Stomach (tissue), 4 donors: ENCODE measurements around the gene COA1.

Experiments
- EP300 ChIP-seq: sonication (generic); formaldehyde crosslinking; IDR thresholded peaks from one replicate; pipeline ENCODE4 v1.6.1; 2017; ENCODE audit warnings: antibody characterized with exemption
- POLR2A ChIP-seq, 4 donors: fragments of 450-650 bp; IDR thresholded peaks; one replicate each; pipeline ENCODE4 v1.6.1; 2016; ENCODE audit warnings: antibody characterized with exemption in 4 of 4, control low read depth in 2 of 4, mild to moderate bottlenecking in 1 of 4, moderate library complexity in 1 of 4
- POLR2AphosphoS5 ChIP-seq, 3 donors: sonication (generic); formaldehyde crosslinking; IDR thresholded peaks; one replicate each; pipeline ENCODE4 v1.6.1; 2016; ENCODE audit warnings: antibody characterized with exemption in 3 of 3
- TF ChIP-seq, protein P1 (sequence below), 7 experiments: fragments of 450-650 bp in 4 of 7; fragments of 200-600 bp in 3 of 7; sonication (generic) in 3 of 7; IDR thresholded peaks; one replicate each; pipeline ENCODE4 v1.5.1; 2016 to 2019; ENCODE audit warnings: antibody characterized with exemption in 7 of 7, control low read depth in 2 of 7, mild to moderate bottlenecking in 1 of 7

DNA sequence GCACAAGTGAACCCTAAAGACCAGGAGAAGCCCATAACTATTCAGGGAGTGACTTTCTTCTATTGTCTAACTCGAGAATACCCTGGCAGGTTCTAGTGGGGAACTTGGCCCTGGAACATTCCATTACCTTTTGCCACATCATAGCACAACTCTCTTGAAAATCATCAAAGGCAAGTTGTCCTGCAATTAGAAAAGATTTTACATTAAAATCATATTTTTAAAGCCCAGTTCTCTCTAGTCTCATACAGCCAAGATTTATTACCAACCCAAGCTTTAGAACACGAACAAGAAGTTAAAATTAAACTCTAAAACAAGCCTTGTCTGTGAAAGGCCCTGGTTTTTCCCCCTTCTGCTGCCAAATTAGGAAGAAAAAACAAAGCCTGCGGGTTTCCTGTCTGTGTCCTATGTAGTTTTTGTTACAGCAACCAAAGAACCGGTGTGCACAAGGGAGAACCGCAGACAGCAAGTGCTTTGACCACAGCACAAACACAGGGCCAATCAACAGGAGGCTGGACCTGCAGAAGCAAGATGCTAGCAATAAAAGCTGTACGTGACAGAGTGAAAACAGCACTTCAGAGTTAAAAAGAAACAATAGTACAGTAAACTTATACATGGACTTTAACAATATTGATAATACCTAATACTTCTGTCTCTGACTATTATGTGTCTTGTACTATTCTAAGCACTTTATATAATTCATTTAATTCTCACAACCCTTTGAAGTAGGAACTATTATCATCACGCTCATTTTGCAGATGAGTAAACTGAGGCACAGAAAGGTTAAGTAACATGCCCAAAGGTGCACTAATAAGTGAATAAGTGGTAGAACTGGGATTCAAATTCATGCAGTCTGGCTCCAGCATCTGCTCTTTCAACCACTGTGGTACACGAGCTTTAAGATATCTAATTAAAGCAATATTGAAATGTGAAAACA lies 80.6 kb downstream of the COA1 start:
- TF ChIP-seq, protein P1, sequence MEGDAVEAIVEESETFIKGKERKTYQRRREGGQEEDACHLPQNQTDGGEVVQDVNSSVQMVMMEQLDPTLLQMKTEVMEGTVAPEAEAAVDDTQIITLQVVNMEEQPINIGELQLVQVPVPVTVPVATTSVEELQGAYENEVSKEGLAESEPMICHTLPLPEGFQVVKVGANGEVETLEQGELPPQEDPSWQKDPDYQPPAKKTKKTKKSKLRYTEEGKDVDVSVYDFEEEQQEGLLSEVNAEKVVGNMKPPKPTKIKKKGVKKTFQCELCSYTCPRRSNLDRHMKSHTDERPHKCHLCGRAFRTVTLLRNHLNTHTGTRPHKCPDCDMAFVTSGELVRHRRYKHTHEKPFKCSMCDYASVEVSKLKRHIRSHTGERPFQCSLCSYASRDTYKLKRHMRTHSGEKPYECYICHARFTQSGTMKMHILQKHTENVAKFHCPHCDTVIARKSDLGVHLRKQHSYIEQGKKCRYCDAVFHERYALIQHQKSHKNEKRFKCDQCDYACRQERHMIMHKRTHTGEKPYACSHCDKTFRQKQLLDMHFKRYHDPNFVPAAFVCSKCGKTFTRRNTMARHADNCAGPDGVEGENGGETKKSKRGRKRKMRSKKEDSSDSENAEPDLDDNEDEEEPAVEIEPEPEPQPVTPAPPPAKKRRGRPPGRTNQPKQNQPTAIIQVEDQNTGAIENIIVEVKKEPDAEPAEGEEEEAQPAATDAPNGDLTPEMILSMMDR (IDR thresholded peaks at IDR 0.05), result no peak
- TF ChIP-seq POLR2A (IDR thresholded peaks at IDR 0.05) (no peak), POLR2AphosphoS5 (IDR thresholded peaks at IDR 0.05) (peak in 1 of 3 donors; percentile 8), EP300 (no peak)
